Heart right ventricle (tissue), 16 donors: ENCODE data around the gene DNAI2. TPM values are rescaled to one million over a fixed set of nuclear protein-coding genes. Genes with fewer than 3 reads are reported as not detected.
A peak's percentile ranks its signal among the peaks of the same experiment; 100 is the strongest.
"Not testable (repeated sequence)": the region's sequence is repeated elsewhere in the genome, so short reads cannot be mapped to it uniquely, and the experiment has no call there.

Source experiments
- ATAC-seq, 8 donors: fragments of 200-7000 bp; cut with Tn5 transposase; one replicate each; pipeline ENCODE4 v1.9.1; 2020; ENCODE audit warnings: mild to moderate bottlenecking in 8 of 8, moderate library complexity in 8 of 8, moderate number of reproducible peaks in 1 of 8
- DNase-seq, 2 donors: peaks; one replicate each; pipeline ENCODE4 v3.0.0-alpha.2; 2020
- H3K27ac ChIP-seq, 10 donors: fragments of 200-600 bp; sonication (generic) in 2 of 10; one replicate each; pipeline versions ENCODE4 v1.5.0 to v1.8.0; 2020 to 2022; ENCODE audit warnings: mild to moderate bottlenecking in 3 of 10
- H3K27me3 ChIP-seq, 7 donors: fragments of 200-600 bp; one replicate each; pipeline ENCODE4 v1.8.0; 2021 to 2022; ENCODE audit warnings: mild to moderate bottlenecking in 2 of 7
- H3K36me3 ChIP-seq, 9 donors: fragments of 200-600 bp; sonication (generic) in 1 of 9; one replicate each; pipeline versions ENCODE4 v1.5.0 to v1.8.0; 2020 to 2022; ENCODE audit warnings: mild to moderate bottlenecking in 2 of 9
- H3K4me1 ChIP-seq, 9 donors: fragments of 200-600 bp; sonication (generic) in 1 of 9; one replicate each; pipeline versions ENCODE4 v1.5.0 to v1.8.0; 2020 to 2022; ENCODE audit warnings: mild to moderate bottlenecking in 4 of 9
- H3K4me3 ChIP-seq, 10 donors: fragments of 200-600 bp; sonication (generic) in 2 of 10; one replicate each; pipeline versions ENCODE4 v1.5.0 to v1.8.0; 2020 to 2022; ENCODE audit warnings: mild to moderate bottlenecking in 7 of 10, moderate library complexity in 2 of 10
- H3K9me3 ChIP-seq, 11 donors: fragments of 200-600 bp in 10 of 11; sonication (generic) in 2 of 11; one replicate each; pipeline versions ENCODE4 v1.5.0 to v1.8.0; 2013 to 2022; ENCODE audit warnings: mild to moderate bottlenecking in 2 of 11, control low read depth in 1 of 11, moderate library complexity in 1 of 11
- CTCF ChIP-seq, 9 donors: fragments of 200-600 bp; sonication (generic) in 2 of 9; IDR thresholded peaks; one replicate each; pipeline versions ENCODE4 v1.5.0 to v1.8.0; 2021 to 2022; ENCODE audit warnings: antibody characterized with exemption in 9 of 9, mild to moderate bottlenecking in 5 of 9, moderate library complexity in 1 of 9
- WGBS, 2 donors: extraction: QIAGEN DNeasy Blood & Tissue Kit; methylation state at CpG; one replicate each; pipeline ENCODE4 v1.1.7; 2013; ENCODE audit warnings: inconsistent platforms in 1 of 2; 5-methylcytosine and 5-hydroxymethylcytosine counted together
- intact Hi-C, 10 donors: fragments of 100-400 bp; cut with DNase I; formaldehyde crosslinking; loops; one replicate each; pipeline versions ENCODE4 v1.11.1 to v1.14.2; 2022
- polyA plus RNA-seq, 2 donors: library from polyadenylated mRNA; stranded (reverse); fragments of 200-250 nt; gene quantifications; one replicate each; pipeline ENCODE4 v1.2.3, GENCODE V29; 2013
- total RNA-seq, 10 donors: library from RNA; stranded (reverse); fragmentation: NEBNext Ultra II Directional in 3 of 10; extraction: Animal tissue kit (Norgen Biotek cat#: 25700) in 3 of 10; gene quantifications; one replicate each; pipeline versions ENCODE4 v1.2.1 to v1.2.4, GENCODE V29; 2021 to 2023
- donor health status: Arrhythmogenic right ventricular cardiomyopathy.
- donor health status: ischemic (EF 13 %, LVEDD 7.1; RV severe dilation, severe dysfunction).
- donor health status: healthy with polysubstance abuse.
- donor health status: DM: no; HTN: yes; CAD: no.
- donor health status: DM: no; HTN: no; CAD: no.
- donor health status: ischemic (EF 25% LVEDD 6.9; RV normal size, moderate dysfunction).
- donor health status: ischemic (EF 25% LVEDD 5.7; RV mildly dilated, moderate dysfunction).
- donor health status: healthy.
- donor health status: DM: yes; HTN: yes; CAD: no.
- donor health status: Ischemic cardiomyopathy.
- donor health status: ischemic (EF 35%, LVEDD 5.7; RV mildly dilated, moderate dysfunction).
- donor health status: nonischemic (EF 11% LVEDD 7.7; RV severe dilation, severe dysfunction).
- donor health status: DM: yes; HTN: yes; CAD: no.
- donor health status: PGD.
- donor health status: ischemic (EF 29% LVEDD 5.4; RV normal size, mild dysfunction).
- donor health status: nonischemic (EF 23%, LVEDD 6.1; RV moderate dilation, normal function).

The DNAI2 gene
- total and polyA plus RNA-seq, 12 donors, result 0.16 TPM; not detected in 11

- intact Hi-C loops, result no loop called here
- no peak for DNase-seq
Observed at GRCh38 chr17:74259667-74260524, 14.1 kb upstream of the DNAI2 start.

GRCh38 chr17:74260525-74260850 is 13.5 kb upstream of the DNAI2 start:
- ATAC-seq, result no peak
- WGBS, 2 donors, result 77 to 79% methylated on average over 6 of the region's 6 CpGs
- H3K36me3 ChIP-seq, result peaks cover 0 to 43% (median 3%) of the 10 kb centered on the region in 9 donors

More at GRCh38 chr17:74259667-74260524, 14.1 kb upstream of the DNAI2 start:
- Histone ChIP-seq H3K4me3 (no peak overlapping the region), H3K9me3 (no peaks in the 10 kb centered on the region), H3K4me1 (no peaks in the 10 kb centered on the region), H3K36me3 (peaks cover 0 to 48% (median 8%) of the 10 kb centered on the region in 9 donors), H3K27ac (no peak overlapping the region), H3K27me3 (no peaks in the 10 kb centered on the region)
- WGBS, 2 donors, result 87% methylated on average over 21 of the region's 21 CpGs
- peak in 2 of 8 donors; percentile 25 to 36 for ATAC-seq
- TF ChIP-seq CTCF (IDR thresholded peaks at IDR 0.05), result no peak

GRCh38 chr17:74262601-74263000 is 11.4 kb upstream of the DNAI2 start:
- Histone ChIP-seq H3K9me3 (no peaks in the 10 kb centered on the region), H3K4me1 (no peaks in the 10 kb centered on the region), H3K27me3 (no peaks in the 10 kb centered on the region), H3K36me3 (peaks cover 0 to 23% (median 0%) of the 10 kb centered on the region in 9 donors), H3K4me3 (no peak overlapping the region), H3K27ac (no peak overlapping the region)
- TF ChIP-seq CTCF (IDR thresholded peaks at IDR 0.05), result no peak
- DNase-seq (no peak), ATAC-seq (no peak)
- 88 to 93% methylated on average over 7 of the region's 7 CpGs for WGBS, 2 donors
- intact Hi-C loops, result no loop called here

More at GRCh38 chr17:74260525-74260850, 13.5 kb upstream of the DNAI2 start:
- Histone ChIP-seq H3K9me3 (no peaks in the 10 kb centered on the region), H3K4me3 (no peak overlapping the region), H3K4me1 (no peaks in the 10 kb centered on the region), H3K27me3 (no peaks in the 10 kb centered on the region), H3K27ac (no peak overlapping the region)
- intact Hi-C loops, result no loop called here
- no peak for TF ChIP-seq CTCF (IDR thresholded peaks at IDR 0.05)
- DNase-seq, result no peak

- intact Hi-C loops, H3K27ac ChIP-seq, H3K4me3 ChIP-seq, H3K9me3 ChIP-seq, ATAC-seq, DNase-seq, H3K27me3 ChIP-seq, H3K36me3 ChIP-seq: not testable (repeated sequence)
- WGBS, 2 donors, result 81 to 94% methylated on average over 4 of the region's 4 CpGs
- peaks cover 0 to 11% (median 6%) of the 10 kb centered on the region in 9 donors for H3K4me1 ChIP-seq
Observed at GRCh38 chr17:74267054-74267453, 7.0 kb upstream of the DNAI2 start.

- Histone ChIP-seq H3K4me1 (peaks cover 0 to 16% (median 11%) of the 10 kb centered on the region in 9 donors), H3K4me3 (no peak overlapping the region), H3K9me3 (no peaks in the 10 kb centered on the region), H3K27ac (no peak overlapping the region), H3K36me3 (no peaks in the 10 kb centered on the region), H3K27me3 (peaks cover 0 to 8% (median 0%) of the 10 kb centered on the region in 7 donors)
- TF ChIP-seq CTCF (IDR thresholded peaks at IDR 0.05), result no peak
- WGBS, 2 donors, result 93 to 96% methylated on average over 7 of the region's 7 CpGs
- no peak for DNase-seq
- no peak for ATAC-seq
- intact Hi-C loops, result no loop called here
Observed at GRCh38 chr17:74267579-74267978, 6.5 kb upstream of the DNAI2 start.
